HG02970 (cell line): Measurements from ENCODE around the gene LRRC46.

Source experiments
- ATAC-seq: cut with Tn5 transposase; IDR thresholded peaks from one replicate; pipeline ENCODE4 v1.9.1; 2021; ENCODE audit warnings: mild to moderate bottlenecking, moderate library complexity, moderate number of reproducible peaks; ENCODE audit not compliant: unreplicated experiment, low FRiP score

LRRC46 gene

DNA sequence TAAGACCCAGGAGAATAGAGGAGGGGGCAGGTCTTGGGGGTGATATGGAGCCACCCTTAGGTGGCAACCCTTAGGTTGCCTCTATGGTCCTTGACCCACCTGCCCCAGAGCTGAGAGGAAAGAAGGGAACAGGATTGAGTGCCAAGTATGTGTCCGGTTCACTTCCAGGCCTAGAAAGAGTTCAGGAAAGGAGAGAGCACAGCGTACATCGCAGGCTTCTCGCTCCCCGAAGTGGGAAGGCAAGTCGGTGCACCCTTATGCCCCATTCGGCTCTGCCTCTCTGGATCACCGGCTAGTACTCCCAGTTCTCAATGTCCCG is 18.9 kb downstream of the LRRC46 start:
- ATAC-seq, result no peak

DNA sequence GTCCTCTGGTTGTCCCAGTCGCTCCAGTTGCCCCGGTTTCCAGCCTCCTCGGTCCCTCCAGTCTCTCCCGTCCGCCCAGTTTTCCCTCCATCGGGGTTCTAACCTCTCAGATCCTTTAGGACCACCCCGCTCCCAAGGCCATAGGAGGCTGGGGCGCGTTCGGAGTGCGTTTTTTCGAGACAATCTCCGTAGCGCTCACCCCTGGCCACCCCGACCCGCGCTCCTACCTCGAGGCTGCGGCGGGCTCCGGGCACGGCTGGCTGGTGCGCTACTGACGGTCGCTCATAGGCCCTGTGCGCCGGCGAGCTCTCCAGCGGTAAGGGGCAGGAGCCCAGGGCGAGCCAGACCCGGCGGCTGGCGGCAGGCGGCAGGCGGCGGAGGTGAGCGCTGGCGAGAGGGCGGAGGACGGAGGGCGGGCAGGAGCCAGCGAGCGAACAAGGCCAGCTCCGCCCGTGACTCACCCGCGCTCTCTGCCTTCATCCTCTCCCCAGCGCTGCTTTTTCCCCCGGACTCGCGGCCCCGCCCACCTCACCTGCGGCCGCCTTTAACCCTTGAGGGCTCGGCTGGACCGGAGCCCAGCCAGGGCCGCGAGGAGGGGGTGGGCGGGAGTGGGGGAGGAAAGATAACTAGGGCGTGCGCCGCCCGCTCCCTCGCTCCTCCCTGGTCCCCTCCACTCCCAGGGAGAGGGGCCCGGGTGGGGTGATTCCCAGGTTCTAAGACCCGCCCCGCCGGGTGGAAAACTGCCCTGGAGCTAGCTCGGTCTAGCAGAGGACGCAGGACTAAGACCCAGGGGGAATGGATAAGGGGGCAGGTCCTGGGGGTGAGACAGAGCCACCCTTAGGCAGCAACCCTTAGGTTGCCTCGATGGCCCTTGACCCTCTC is 19.5 kb downstream of the LRRC46 start, which contains the start of gene SP6:
TSS of gene SP6 (minus strand) at position 472 of the 882 bp plus-strand sequence. CDS start 2,734 bp downstream, outside the sequence.
- ATAC-seq, result no peak

- no peak for ATAC-seq
Measured at GRCh38 chr17:47851764-47852112, 20.3 kb downstream of the LRRC46 start.

DNA sequence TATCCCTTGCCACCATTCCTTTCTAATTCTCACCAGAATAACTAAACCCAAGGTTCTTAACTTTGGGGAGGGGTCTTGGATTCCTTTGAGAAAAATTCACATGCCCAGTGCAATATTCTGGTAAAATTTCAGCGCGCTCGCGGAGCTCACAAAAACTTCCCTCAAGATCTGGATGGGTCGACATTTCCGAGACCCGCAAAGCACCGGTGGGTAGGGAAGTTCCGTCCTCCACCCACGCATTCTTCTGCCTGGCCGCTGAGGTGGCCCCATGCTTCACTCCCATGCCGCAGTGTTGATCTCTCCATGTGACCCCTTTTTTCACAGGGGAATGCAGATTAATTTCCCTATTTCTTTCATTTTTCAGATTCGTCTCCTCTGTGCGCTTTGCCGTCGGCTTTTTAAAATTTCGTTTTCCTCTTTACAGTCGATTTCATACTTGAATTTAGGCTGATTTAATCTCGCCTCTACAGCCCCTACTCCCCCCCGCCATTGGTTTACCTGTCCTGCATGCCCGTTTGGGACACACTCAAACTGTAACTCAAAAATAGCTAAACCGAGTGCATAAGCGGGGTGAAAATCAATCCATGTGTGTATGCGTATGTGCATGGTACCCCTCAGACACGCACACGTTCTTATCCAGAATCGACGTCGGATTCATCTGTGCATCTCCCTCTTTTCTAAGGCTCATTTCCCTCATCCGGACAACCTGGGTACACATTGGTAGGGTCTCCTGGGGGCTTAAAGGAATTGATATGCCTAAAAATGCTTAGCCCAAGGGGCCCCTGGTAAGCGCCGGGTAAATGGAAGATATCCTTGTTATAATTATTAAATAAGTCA is 20.9 kb downstream of the LRRC46 start:
- ATAC-seq, result no peak

- ATAC-seq, result no peak
Measured at GRCh38 chr17:47853616-47854015, 22.1 kb downstream of the LRRC46 start.

DNA sequence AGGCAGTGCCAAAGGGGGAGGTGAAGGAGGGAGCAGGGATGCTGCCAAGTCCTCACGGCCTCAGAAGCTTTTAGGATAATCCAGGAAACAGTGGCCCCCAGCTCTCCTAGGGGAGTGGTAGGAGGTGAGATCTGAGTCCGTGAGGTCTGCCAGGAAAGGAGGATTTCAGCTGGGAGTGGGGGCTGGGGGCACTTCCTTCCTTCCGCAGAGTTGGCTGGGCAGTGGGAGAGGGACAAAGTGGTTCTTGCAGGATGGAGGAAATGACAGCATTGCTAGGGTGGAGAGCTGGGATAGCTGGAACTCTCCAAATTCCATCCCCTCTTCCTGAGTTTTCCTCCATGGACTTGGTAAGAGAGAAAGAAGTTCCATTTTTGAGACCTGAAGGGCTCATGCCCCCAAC is 24.3 kb downstream of the LRRC46 start:
- no peak for ATAC-seq

GRCh38 chr17:47856830-47857229 is 25.4 kb downstream of the LRRC46 start:
- no peak for ATAC-seq

- ATAC-seq, result no peak
Measured at GRCh38 chr17:47857551-47858455, 26.3 kb downstream of the LRRC46 start.

- ATAC-seq, result no peak
Measured at GRCh38 chr17:47860386-47860785, 28.9 kb downstream of the LRRC46 start.

DNA sequence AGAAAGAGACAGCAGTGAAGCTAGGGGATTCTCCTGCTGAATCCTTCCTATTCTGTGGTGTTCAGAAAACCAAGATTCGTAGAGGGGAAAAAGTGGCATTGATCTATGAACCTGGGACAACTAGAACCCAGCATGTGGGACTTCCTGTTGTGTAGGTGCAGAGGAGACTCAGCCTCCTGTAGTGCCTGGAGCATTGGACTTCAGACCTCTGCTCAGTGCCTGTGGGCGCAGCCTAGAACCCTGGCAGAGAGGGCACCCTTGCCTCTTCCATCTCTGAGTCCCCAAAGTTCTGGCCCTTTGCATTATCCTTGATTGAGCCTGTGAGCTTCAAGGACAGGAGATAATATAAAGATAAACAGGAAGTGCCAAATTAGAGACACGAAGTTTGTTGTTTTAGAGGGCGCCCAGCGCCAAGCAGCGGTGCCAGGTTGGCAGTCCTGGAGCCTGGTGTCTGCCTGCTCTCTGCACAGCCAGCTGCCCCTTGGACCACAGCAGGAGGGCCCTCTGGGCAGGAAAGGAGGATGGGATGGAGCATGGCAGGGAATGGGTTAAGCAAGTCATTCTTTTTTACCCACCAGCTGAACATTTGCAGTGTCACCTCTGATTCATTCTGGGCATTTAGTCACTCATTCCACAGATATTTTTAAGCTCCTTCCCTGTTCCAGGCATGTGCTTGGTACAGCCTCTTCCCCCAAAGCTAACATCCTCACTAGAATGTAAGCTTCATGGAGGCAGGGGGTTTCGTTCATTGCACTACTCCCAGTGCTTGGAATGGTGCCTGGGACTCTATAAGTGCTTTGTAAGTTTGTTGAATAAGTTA is 31.4 kb downstream of the LRRC46 start:
- no peak for ATAC-seq

- no peak for ATAC-seq
Measured at GRCh38 chr17:47864791-47865216, 33.3 kb downstream of the LRRC46 start.

DNA sequence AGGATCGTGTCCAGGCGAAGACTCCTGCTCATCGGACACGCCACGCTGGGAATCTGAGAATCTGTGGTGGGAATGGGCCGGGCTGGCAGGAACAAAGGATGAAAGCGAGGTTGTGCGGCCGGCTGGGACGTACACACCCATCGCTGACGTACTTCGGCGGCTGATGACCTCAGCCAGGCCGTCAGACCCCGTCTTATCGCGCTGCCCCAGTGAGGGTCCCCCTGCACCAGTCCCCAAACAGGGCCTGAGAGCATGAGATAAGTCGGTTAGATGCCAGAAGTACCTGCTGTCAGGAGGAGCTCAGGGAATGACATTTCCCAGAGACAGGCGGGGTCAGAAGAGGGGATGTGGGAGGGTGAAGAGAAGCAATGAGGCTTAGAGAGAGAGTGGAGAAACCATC is 35.5 kb downstream of the LRRC46 start:
- ATAC-seq, result no peak

DNA sequence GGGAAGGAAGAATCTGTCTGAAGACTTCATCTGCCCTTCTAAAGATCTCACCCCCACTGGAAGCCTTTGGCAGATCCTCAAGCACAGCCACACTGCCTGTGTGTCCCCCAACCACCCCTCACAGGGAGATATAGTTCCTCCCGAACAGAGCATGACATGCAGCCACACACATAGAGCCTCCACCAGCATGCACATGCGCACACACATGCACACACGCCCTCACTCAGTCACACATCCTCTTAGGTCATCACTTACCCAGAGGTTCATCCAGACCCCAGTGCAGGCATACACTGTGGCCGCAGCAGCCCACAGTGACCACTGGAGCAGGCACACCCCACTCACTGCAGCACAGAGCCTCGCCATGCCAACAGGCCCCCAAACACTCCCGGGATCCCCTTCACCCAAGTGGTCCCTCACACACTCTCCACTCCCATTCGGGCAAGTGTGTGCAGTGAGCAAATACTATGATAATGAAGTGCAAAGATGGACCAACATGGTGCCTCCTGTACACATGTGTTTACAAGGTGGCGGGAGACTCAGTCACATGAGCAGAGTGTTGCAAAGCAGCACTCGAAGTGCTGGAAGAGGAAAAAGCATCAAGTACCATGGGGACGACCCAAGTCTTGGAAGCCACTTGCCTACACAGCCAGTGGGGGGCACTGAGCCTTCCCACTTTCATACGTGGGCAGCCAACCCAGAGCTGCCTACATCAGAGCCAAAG is 36.5 kb downstream of the LRRC46 start:
- ATAC-seq, result no peak

GRCh38 chr17:47869114-47869513 is 37.6 kb downstream of the LRRC46 start:
- ATAC-seq, result no peak

DNA sequence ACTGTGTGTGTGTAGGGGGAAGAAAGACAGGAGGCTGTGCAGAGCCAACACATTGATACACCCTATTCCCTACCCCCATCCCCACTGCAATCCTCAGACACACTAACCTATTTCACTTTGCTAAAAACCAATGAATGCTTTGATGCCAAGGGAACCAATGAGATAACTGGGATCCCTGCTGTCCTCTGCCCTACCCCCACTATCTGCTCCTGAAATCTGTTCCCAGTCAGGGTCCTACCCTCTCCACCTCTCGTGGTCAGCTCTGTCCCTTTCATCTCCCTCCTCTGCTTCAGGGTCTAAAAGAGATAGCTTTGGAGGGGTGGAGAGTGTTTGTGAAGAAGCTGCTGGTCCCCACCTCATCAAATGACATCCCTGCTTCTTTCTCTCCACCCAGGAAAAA is 38.6 kb downstream of the LRRC46 start:
- ATAC-seq, result no peak

- ATAC-seq, result no peak
Measured at GRCh38 chr17:47871048-47871447, 39.6 kb downstream of the LRRC46 start.

- ATAC-seq, result no peak
Measured at GRCh38 chr17:47872019-47872650, 40.7 kb downstream of the LRRC46 start.

- no peak for ATAC-seq
Measured at GRCh38 chr17:47872651-47873161, 41.2 kb downstream of the LRRC46 start.
